ENCODE data around the gene SLC38A7.
"Not testable (repeated sequence)": the region's sequence is repeated elsewhere in the genome, so short reads cannot be mapped to it uniquely, and the experiment has no call there.

Gene SLC38A7, protein sequence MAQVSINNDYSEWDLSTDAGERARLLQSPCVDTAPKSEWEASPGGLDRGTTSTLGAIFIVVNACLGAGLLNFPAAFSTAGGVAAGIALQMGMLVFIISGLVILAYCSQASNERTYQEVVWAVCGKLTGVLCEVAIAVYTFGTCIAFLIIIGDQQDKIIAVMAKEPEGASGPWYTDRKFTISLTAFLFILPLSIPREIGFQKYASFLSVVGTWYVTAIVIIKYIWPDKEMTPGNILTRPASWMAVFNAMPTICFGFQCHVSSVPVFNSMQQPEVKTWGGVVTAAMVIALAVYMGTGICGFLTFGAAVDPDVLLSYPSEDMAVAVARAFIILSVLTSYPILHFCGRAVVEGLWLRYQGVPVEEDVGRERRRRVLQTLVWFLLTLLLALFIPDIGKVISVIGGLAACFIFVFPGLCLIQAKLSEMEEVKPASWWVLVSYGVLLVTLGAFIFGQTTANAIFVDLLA

GRCh38 chr16:58684354-58685083, at the start of gene SLC38A7:
TSS of gene SLC38A7 (minus strand) at chr16:58684770. CDS start at chr16:58680126, 4,644 bp downstream.
- peak; percentile 59 to 78 (median 71) for DNase-seq

- DNase-seq: peak; percentile 61 to 88 (median 87)
Observed at GRCh38 chr16:58733671-58734458, 49.3 kb upstream of the SLC38A7 start, which contains the start of gene GOT2. TSS of gene GOT2 (minus strand) at chr16:58734316. CDS start at chr16:58734228, 88 bp downstream.

DNA sequence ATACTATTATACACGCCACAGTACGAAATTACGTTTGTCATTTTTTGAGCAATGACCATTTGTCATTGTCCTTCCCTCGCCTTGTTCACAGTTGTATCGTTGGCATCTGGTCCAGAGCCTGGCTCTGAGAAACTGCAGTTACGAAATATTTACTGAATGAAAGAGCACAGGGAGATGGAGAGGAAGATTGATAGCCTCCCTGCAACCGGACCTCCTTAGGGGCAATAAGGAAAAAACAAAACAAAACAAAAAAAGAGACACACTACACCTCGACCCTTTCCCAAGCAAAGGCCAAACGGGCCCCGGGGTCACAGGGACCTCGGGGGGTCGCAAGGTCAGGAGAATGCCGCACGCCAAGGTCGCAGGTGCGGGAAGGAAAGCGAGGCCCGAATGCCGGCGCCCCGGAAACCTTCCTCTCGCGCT, 48.7 kb upstream of the SLC38A7 start:
- DNase-seq: peak in 1 of 3 experiments; percentile 64

- DNase-seq: no peak
Observed at GRCh38 chr16:58732545-58733247, 48.1 kb upstream of the SLC38A7 start.

- no peak for DNase-seq
Observed at GRCh38 chr16:58730724-58731370, 46.3 kb upstream of the SLC38A7 start.

DNA sequence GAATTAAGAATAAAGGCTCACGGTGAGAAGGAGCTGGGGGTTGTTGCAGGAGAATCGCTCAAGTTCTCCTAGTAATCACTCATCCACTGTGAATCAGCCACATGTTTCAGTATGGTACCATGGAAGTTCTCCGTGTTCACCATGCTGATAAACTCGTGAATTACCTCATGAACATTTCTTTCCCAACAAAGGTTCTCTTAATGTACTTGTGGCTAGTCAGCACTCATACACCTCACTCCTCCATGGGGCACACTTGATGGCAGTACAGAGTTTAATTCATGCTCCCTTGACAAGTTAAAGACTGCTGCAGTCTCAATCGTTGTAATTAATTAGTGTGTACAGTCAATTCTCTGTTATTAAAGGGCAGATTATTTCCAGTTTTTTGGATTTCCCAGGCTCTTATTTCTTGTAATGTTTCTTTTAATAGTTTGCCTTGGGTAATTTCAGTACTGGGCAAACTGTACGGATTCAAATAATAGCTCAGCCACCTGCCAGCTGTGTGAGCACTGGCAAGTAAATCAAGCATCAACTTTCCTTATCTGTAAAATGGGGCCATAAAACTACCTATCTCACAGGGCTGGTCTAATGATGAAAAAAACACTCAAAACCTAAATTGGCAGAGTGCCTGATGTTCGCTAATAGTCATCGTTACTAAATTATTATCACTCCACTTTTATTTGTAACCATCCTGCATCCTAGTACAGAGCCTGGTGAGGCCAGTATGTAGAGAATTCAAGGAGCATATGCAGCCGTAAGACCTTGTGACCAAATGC, 43.4 kb upstream of the SLC38A7 start:
- no peak for DNase-seq

- no peak for DNase-seq
Observed at GRCh38 chr16:58727028-58727781, 42.6 kb upstream of the SLC38A7 start.

DNA sequence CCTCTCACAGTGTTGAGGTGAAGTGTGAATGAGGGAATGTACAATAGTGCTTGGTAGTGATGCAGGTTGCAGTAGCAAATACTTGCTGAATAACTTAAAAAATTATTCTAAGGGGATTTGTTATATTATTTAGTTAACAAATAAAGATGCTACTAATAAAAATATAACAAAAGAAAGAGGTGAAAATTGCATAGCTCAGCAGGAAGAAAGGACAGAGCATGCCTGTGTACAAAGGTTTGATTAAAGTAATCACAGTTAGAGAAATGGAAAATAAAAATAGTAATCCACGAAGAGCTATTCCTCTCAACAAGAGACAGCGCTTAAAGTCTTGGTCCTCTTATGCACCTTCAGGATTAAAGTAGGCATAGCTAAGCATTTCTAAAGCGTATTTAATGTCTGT, 38.5 kb upstream of the SLC38A7 start:
- no peak for DNase-seq

GRCh38 chr16:58717994-58718393, 33.4 kb upstream of the SLC38A7 start:
- DNase-seq: no peak

GRCh38 chr16:58716468-58716867, 31.9 kb upstream of the SLC38A7 start:
- no peak for DNase-seq

DNA sequence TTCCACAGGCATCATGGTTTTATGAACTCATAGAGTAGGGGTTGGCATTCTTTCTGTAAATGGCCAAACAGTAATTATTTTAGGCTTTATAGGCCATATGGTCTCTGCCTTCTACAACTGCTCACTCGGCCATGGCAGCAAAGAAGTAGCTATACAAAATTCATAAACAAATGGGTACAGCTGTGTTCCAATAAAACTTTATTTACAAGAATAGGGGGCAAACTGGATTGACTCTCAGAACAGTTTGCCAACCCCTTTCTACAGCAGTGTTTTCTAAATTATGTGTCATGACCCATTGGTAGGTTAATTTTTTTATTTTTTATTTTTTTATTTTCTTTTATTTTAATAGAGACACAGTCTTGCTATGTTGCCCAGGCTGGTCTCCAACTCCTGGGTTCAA, 29.2 kb upstream of the SLC38A7 start:
- DNase-seq: no peak

DNA sequence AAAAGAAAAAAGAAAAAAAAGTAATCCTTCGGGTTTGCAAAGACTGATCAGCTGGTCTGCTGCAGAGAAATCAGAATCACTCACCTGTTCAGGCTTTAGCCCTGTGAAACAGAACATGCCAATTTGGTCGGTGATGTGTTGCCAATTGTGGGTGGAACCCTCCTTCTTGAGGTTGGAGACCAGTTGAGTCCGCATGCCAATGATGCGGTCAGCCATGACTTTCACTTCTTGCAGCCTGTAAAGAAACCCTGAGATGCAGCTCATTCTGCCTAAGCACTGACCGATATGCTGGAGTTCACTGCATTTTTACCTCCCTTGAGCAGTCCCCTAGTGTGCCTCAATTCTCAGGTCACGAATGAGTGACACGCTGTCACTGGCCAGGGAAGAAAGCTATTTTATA, 24.8 kb upstream of the SLC38A7 start:
- DNase-seq: no peak

- DNase-seq: no peak
Observed at GRCh38 chr16:58699151-58699550, 14.6 kb upstream of the SLC38A7 start.

- no peak for DNase-seq
Observed at GRCh38 chr16:58695368-58695767, 10.8 kb upstream of the SLC38A7 start.

DNA sequence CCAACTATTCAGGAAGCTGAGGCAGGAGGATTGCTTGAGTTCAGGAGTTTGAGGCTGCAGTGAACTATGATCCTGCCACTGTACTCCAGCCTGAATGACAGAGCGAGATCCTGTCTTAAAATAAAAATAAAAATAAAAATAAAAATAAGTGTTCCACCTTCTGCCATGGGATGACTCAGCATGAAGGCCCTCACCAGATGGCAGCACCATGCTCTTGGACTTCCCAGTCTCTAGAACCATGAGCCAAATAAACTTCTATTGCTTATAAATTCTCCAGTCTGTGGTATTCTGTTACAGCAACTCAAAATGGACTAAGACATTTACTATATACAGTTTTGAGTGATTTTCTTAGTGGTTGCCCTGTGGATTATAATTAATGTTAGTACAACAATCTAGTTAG, 7.9 kb upstream of the SLC38A7 start:
- no peak for DNase-seq

DNA sequence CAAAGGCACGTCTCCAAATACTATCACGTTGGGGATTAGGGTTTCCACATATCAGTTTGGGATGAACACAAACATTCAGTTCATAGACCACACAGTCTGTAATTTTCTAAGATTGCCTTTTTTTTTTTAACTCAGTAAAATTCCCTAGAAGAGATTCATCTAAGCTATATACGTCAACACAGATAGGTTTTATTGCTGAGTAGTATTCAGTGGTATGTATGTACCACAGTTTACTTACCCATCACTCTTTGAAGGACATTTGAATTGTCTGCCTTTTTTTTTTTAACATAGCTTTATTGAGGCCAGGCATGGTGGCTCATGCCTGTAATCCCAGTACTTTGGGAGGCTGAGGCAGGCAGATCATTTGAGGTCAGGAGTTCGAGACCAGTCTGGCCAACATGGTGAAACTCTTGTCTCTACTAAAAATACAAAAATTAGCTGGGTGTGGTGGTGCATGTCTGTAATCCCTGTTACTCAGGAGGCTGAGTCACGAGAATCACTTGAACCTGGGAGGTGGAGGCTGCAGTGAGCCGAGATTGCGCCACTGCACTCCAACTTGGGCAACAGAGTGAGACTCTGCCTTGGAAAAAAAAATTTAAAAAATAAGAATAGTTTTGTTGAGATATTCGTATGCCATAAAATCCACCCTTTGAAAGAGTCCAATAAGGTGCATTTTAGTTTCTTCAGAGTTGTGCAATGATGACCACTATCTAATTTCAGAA, 2.6 kb upstream of the SLC38A7 start:
- DNase-seq: not testable (repeated sequence)

DNA sequence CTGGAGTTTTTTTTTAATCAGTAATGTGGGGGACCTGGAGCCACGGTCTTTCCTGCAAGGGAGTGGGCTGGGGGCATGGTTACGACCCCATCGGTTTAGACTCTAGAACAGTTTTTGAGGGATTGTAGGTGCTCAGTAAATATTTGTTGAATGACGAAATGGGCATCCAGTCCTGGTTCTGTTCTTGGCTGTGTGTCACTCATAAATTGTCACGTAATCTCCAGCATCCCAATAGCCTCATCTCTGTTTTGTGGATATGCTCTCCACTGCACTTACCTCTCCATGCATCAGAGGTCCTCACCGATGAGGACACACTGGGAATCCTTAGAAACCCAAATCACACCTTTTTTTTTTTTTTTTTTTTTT, 497 bp upstream of the SLC38A7 start:
- no peak for DNase-seq

GRCh38 chr16:58684001-58684353, 593 bp downstream of the SLC38A7 start:
- DNase-seq: peak in 1 of 3 experiments; percentile 33

- DNase-seq: no peak
Observed at GRCh38 chr16:58679763-58680162, 4.8 kb downstream of the SLC38A7 start.

GRCh38 chr16:58678716-58679115, 5.9 kb downstream of the SLC38A7 start:
- DNase-seq: no peak
